ENCODE measurements around the gene FARP1.

- TF ChIP-seq, protein P1, sequence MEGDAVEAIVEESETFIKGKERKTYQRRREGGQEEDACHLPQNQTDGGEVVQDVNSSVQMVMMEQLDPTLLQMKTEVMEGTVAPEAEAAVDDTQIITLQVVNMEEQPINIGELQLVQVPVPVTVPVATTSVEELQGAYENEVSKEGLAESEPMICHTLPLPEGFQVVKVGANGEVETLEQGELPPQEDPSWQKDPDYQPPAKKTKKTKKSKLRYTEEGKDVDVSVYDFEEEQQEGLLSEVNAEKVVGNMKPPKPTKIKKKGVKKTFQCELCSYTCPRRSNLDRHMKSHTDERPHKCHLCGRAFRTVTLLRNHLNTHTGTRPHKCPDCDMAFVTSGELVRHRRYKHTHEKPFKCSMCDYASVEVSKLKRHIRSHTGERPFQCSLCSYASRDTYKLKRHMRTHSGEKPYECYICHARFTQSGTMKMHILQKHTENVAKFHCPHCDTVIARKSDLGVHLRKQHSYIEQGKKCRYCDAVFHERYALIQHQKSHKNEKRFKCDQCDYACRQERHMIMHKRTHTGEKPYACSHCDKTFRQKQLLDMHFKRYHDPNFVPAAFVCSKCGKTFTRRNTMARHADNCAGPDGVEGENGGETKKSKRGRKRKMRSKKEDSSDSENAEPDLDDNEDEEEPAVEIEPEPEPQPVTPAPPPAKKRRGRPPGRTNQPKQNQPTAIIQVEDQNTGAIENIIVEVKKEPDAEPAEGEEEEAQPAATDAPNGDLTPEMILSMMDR (conservative IDR thresholded peaks at IDR 0.05) = no peak
- no peak for TF ChIP-seq ZFX (IDR thresholded peaks at IDR 0.05)
Measured at GRCh38 chr13:98097749-98098148, 45.1 kb upstream of the FARP1 start.

All from C4-2B (cell line).